SKM-1 treated with dmso at 0.1 percent for 144 hours (cell line): ENCODE measurements around the gene OR14I1.

ENCODE experiments used
- DNase-seq: peaks from one replicate; lab custom pipeline; 2025; ENCODE audit not compliant: unreplicated experiment; lab: John Stamatoyannopoulos, UW

OR14I1 gene

GRCh38 chr1:248702714-248703113 lies at the start of gene OR14I1:
OR14I1 (minus strand) TSS chr1:248702766.
- DNase-seq, result no peak

GRCh38 chr1:248751635-248752034 lies 49.1 kb upstream of the OR14I1 start:
- no peak for DNase-seq

GRCh38 chr1:248751142-248751541 lies 48.6 kb upstream of the OR14I1 start:
- DNase-seq, result no peak

GRCh38 chr1:248750496-248750895 lies 47.9 kb upstream of the OR14I1 start:
- DNase-seq, result no peak

GRCh38 chr1:248748211-248748610 lies 45.6 kb upstream of the OR14I1 start:
- no peak for DNase-seq

GRCh38 chr1:248740876-248741275 lies 38.3 kb upstream of the OR14I1 start:
- DNase-seq, result no peak

GRCh38 chr1:248739572-248740205 lies 37.1 kb upstream of the OR14I1 start:
- DNase-seq, result no peak

GRCh38 chr1:248737457-248737856 lies 34.9 kb upstream of the OR14I1 start:
- no peak for DNase-seq

GRCh38 chr1:248736977-248737376 lies 34.4 kb upstream of the OR14I1 start:
- DNase-seq, result no peak

- DNase-seq, result no peak
Measured at GRCh38 chr1:248733566-248733965, 31.0 kb upstream of the OR14I1 start.

GRCh38 chr1:248730507-248731335 lies 28.2 kb upstream of the OR14I1 start:
- DNase-seq, result no peak

- DNase-seq, result no peak
Measured at GRCh38 chr1:248714248-248714647, 11.7 kb upstream of the OR14I1 start.

GRCh38 chr1:248710305-248710900 lies 7.8 kb upstream of the OR14I1 start:
- peak; percentile 94 for DNase-seq

- DNase-seq, result no peak
Measured at GRCh38 chr1:248704606-248705005, 2.0 kb upstream of the OR14I1 start.

GRCh38 chr1:248703674-248704073 lies 1.1 kb upstream of the OR14I1 start:
- no peak for DNase-seq

- no peak for DNase-seq
Measured at GRCh38 chr1:248699099-248699498, 3.5 kb downstream of the OR14I1 start.

- no peak for DNase-seq
Measured at GRCh38 chr1:248697907-248698306, 4.7 kb downstream of the OR14I1 start.

- DNase-seq, result no peak
Measured at GRCh38 chr1:248696774-248697173, 5.8 kb downstream of the OR14I1 start.

- DNase-seq, result peak; percentile 11
Measured at GRCh38 chr1:248696261-248696660, 6.3 kb downstream of the OR14I1 start.

- no peak for DNase-seq
Measured at GRCh38 chr1:248695451-248696132, 7.0 kb downstream of the OR14I1 start.

- DNase-seq, result no peak
Measured at GRCh38 chr1:248691567-248692155, 10.9 kb downstream of the OR14I1 start.
